HG03354 (cell line): ENCODE data around the gene UNC80.

Experiments used
- ATAC-seq: cut with Tn5 transposase; IDR thresholded peaks from one replicate; pipeline ENCODE4 v1.9.1; 2021; ENCODE audit warnings: mild to moderate bottlenecking; ENCODE audit not compliant: unreplicated experiment, poor library complexity, severe bottlenecking

The UNC80 gene, protein sequence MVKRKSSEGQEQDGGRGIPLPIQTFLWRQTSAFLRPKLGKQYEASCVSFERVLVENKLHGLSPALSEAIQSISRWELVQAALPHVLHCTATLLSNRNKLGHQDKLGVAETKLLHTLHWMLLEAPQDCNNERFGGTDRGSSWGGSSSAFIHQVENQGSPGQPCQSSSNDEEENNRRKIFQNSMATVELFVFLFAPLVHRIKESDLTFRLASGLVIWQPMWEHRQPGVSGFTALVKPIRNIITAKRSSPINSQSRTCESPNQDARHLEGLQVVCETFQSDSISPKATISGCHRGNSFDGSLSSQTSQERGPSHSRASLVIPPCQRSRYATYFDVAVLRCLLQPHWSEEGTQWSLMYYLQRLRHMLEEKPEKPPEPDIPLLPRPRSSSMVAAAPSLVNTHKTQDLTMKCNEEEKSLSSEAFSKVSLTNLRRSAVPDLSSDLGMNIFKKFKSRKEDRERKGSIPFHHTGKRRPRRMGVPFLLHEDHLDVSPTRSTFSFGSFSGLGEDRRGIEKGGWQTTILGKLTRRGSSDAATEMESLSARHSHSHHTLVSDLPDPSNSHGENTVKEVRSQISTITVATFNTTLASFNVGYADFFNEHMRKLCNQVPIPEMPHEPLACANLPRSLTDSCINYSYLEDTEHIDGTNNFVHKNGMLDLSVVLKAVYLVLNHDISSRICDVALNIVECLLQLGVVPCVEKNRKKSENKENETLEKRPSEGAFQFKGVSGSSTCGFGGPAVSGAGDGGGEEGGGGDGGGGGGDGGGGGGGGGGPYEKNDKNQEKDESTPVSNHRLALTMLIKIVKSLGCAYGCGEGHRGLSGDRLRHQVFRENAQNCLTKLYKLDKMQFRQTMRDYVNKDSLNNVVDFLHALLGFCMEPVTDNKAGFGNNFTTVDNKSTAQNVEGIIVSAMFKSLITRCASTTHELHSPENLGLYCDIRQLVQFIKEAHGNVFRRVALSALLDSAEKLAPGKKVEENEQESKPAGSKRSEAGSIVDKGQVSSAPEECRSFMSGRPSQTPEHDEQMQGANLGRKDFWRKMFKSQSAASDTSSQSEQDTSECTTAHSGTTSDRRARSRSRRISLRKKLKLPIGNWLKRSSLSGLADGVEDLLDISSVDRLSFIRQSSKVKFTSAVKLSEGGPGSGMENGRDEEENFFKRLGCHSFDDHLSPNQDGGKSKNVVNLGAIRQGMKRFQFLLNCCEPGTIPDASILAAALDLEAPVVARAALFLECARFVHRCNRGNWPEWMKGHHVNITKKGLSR (N-terminal part only)

DNA sequence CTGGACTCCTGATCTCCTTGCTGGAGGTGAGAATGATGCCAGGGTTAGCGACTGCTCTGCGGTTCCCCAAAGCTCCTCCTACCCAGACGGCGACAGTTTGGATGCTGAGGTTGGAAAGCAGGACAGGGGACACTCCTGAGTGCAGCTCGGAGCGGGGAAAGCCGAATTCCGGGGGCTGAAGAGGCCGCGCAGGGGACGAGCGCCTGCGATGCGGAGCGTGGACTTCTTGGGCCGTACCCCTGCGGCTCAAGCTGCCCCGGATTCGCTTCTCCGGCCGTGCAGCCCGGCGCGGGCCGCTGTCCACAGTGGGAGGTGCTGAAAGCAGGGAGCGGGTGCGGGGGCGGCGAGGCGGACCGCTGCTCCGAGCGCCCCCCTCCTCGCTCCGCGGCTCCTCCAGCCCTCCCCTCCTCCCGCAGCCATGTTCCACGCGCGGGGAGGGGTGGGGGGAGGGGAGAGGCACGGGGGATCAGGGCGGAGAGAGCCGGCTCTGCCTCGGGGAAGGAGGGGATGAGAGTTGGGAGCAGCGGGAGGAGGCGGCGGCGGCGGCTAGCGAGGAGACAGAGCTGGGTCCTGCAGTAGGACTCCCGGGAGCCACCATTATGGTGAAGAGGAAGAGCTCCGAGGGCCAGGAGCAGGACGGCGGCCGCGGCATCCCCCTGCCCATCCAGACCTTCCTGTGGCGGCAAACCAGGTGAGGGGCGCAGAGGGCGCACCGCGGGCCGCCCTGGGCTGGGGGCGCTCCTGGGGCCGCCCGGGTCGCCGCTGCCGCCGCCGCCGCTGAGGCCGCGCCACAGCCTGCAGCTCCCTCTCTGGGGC, at the start of gene UNC80:
Gene UNC80, plus strand, starts transcription at position 359 of the 816 bp plus-strand sequence. Its CDS starts 241 bp downstream, at position 600.
- peak; percentile 83 for ATAC-seq

DNA sequence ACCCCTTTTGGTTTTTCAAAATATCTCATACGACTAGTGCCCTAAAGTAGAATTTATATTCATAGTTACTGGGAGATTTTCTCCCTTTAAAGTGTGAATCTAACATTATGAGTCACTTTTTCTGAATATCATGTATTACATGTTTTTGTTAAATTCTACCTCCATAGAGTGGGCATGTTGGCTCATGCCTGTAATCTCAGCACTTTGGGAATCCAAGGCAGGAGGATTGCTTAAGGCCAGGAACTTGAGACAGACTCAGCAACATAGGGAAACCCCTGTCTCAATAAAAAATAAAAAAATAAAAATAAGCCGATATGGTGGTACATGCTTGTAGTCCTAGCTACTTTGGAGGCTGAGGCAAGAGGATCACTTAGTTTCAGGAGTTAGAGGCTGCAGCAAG, 45.3 kb upstream of the UNC80 start:
- ATAC-seq, result no peak

DNA sequence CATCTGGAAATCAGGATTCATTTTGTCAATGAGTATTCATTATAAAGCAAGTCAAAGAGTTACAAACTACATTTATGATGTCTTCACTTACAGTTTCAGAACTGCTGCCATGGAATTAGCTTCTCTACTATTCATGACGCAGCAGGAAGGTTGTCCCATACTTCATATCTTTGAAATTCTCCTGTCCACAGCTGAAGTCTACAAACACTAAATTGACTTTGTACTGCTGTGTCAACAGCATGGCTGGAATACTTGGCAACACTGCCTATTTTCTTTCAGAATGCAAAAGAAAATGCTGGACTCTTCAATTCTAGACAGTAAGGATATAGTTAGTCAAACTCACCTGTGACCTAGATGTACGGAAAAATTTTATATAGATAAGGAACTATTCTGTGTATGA, 44.6 kb upstream of the UNC80 start:
- no peak for ATAC-seq

DNA sequence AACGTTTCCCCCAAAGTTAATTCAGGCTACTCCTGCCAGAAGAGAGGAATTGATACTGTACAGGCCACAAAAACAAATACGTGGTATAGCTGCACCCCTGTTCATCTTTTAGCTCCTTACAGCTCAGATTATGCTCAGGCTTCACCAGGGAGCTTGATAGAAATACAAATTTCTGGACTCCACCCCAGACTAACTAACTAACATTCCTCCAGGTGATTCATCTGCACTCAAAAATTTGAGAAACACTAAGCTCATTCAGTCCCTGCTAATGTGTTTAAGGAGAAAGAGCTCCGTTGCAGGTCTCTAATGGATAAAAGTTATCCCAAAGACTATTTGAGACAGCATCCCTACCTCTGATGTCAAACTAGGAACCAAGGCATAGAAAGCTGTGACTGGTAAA, 36.8 kb upstream of the UNC80 start:
- no peak for ATAC-seq

DNA sequence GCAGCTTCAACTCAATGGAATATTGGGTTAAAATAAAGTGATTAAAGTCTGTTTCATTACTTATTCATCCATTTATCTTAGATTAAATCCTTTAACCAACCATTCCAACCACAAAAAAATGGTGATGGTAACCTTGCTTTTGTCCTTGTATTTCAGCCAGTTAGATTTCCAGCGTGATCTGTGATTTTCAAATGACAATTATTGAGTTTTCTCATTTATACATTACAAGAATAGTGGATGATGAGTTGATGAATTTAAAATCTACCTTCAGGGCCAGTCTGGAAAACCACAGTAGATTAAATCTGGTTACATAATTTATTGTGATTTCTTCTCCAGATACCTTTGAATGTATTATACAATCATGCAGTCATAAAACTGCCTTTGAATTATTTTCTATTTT, 29.7 kb upstream of the UNC80 start:
- no peak for ATAC-seq

DNA sequence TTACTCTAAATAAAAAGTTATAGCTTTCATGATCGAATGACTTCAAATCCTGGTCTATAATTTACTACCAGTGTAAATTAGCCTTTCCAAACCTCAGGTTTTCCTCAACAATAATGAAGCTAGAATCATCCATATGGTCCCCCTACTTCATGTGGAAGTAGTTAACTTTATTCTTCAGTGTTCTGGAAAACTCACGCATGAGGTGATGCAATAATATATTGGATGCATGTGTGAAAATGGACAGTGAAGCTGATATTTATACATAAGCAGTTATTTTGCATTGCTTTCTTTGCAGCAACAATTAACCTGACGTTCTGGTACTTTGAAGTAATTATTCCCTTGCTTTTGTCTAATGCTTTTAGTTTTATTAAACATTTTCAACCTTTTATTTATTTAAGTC, 18.6 kb upstream of the UNC80 start:
- no peak for ATAC-seq

DNA sequence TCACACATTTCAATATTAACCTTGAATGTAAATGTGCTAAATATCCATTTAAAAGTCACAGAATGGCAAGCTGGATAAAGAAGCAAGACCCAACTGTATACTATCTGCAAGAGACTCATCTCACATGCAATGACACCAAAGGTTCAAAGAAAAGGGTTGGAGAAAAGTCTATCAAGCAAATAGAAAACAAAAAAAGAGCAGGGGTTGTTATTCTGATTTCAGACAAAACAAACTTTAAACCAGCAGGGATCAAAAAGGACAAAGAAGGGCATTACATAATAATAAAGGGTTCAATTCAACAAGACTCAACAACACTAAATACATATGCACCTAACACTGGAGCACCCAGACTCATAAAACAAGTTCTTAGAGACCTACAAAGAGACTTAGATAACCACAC, 14.5 kb upstream of the UNC80 start:
- ATAC-seq, result no peak

DNA sequence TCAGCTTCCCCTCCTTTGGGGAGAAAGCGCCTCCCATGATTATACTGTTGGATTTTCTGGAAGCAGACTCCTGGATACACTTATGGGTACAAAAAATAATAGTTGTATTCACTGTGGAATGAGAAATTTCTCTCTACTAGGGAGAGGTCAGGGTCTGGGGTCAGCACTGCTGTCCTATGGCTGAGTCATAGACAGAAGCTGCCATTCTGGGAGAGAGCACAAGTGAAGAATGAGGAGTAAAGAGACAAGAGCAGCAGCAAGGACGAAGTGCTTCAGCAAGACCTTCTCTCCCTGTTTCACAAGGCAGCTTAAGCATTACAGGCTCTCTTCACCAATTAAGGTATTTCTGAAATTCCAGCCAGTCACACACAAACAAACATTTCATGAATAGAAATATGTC, 10.1 kb upstream of the UNC80 start:
- no peak for ATAC-seq

DNA sequence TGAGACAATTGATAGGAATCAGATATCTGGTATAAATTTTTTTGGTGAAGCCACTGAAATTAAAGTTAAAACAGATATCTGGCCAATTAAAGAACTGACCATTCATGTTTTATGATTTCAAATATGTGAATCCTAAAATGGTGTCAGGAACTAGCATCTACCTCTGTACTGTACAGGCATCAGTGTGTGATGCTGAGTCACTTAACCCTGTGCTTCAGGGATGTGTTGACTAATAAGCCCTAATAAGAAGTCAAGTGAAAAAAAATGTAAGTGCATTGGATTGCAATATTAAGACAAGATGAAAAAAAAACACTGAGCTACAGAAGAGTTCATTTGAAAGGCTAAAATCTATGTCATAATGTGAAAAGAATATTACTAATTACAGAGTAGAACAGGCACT, 9.1 kb upstream of the UNC80 start:
- no peak for ATAC-seq

DNA sequence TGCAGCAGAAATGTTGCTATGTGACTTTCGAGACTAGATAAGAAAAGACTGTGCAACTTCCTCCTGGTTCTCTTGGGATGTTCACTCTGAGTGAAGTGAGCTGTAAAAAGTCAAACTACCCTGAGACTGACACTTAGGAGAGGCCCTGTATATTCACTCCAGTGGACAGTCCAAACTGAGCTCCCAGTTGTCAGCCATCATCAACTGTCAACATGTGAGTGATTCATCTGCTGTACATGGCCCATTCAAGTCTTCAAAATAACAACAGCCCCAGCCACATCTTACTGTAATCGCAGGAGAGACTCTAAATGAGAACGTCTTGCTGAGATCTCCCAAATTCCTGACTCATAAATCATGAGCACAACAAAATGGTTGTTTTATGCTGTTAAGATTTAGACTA, 8.5 kb upstream of the UNC80 start:
- no peak for ATAC-seq

DNA sequence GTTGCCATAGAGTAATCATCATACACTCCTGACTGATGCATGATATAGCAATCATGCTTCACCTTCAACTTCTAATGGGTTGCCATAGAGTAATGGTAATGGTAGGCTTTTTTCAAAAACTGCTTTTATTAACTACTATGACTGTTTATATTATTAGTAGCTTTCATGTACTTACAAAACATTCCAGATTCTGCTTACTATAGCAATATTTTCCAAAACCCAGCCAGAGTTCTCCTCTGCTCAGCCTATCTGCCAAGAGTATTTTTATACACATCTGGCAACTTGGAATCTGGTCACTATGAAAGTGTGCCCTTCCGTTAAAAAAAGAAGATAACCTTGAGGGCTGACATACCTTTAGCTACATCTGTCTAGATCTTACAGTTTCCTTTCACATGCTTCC, 5.0 kb upstream of the UNC80 start:
- ATAC-seq, result no peak

DNA sequence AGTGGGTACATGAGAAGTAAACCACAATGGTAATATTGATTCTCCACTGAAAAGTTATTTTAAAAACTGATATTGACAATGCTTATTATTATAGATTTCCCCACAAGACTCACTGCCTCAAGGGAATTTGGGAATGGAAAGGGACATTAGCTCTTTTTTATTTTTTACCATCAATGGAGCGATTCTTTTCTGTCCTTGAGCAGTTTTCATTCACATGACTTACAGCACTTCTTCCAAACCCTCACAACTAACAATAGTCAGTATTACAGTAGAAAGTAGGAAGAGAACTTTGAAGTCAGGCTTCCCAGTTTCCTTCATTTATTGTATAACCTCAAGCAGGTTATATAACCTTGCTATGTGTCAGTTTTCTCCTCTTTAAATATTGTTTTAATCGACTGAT, 4.3 kb upstream of the UNC80 start:
- ATAC-seq, result no peak

DNA sequence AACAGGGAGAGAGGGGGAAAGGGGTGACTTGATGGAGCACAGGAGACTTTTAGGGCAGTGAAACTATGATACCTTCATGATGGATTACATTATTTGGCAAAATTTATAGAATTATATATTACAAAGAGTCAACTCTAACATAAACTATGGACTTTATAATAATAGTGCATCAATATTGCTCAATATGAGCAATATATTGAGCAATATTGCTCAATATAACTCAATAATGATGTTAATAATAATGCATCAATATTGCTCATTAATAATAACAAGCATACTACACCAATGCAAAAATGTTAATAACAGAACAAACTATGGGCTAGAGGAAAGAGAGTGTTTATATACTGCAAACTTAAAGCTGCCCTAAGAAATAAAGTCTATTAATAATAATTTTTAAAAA, 3.1 kb upstream of the UNC80 start:
- ATAC-seq, result no peak

DNA sequence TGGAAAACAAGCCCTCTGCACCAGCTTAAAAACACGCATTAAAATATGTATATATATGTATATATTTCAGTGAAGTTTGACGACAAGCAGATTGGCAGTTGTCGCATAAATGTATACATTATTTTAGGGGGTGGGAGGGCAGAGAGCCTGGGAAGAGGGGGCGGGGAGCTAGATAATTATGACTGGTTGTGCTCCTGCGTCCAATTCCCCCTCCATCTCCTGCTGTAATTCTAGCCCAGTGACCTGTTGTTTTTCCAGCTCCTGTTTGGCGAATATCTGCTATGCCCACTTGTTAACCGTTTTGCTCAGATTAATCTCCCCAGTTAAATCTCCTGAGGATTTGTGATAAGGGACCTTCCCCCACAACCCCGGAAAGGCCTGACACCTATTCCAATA, 656 bp downstream of the UNC80 start:
- ATAC-seq, result peak; percentile 12

DNA sequence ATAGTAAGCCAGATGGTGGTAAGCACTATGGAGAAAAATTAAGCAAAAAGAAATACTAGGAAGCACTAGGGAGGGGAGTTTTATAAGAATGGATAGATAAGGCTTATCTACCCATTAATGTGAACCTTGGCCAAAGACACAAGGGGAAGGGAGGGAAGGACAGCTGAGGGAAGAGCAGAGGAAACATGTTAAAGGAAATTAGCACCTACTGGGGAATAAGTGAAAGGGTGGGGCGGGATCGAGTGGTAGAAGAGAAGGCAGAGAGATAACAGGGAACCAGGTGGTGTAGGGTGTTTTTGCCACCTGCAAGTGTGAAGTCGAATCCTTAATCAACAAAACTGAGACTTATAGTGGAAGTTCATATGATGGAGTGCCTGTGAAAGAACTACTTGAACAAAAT, 1.7 kb downstream of the UNC80 start:
- no peak for ATAC-seq

DNA sequence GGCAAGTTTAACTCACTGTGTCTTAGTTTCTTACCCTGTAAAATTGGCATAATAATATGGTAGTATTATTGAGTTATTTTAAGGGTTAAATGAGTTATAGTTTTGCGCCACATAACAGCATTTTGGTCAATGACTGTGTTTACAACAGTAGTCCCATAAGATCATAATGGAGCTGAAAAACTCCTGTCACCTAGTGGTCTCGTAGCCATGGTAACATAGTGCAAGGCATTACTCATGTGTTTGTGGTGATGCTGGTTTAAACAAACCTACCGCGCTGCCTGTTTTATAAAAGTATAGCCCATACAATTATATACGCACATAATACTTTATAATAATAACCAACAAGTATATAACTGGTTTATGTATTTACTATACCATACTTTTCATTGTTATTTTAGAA, 15.8 kb downstream of the UNC80 start:
- no peak for ATAC-seq

DNA sequence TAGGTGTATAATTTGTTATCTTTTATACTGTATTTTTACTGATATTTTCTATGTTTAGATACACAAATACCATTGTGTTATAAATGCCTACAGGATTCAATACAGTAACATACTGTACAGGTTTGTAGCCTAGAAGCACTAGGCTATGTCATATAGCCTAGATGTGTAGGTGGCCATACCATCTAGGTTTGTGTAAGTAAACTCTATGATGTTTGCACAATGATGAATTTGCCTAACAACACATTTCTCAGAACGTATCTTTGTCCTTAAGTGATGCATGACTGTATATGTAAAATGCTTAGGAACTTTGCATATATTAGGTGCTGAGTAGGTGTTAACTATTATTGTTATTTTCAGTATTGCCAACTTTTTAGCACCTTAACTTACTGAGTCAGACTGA, 17.3 kb downstream of the UNC80 start:
- ATAC-seq, result no peak

DNA sequence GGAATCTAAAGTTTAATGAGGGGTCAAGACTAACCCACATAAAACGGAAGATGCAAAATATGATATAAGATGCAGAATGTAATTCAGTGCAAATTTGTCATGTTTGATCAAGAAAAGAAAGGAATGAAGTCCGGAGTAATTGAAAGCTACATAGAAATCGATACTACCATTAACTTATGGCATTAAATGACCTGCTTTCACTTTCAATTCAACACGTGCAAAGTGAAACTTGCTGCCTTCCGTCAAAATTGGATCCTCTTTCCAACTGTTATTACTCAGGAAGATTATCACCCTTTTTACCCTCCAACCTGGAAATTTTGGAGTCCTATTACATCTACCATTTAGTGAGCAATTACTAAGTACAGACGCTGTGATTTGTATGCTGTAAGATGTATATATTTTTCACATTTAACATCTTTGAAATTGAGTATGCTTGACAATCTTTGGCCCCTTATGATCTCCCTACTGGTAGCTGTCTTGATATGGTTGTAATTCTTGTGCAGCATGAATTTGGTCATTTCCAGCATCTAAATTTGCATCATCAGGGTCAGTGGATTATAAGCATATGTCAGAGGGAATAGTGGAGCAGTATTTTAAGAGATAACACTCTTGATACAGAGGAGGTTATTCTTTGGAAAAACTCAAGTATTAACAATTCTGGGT, 18.6 kb downstream of the UNC80 start:
- no peak for ATAC-seq

DNA sequence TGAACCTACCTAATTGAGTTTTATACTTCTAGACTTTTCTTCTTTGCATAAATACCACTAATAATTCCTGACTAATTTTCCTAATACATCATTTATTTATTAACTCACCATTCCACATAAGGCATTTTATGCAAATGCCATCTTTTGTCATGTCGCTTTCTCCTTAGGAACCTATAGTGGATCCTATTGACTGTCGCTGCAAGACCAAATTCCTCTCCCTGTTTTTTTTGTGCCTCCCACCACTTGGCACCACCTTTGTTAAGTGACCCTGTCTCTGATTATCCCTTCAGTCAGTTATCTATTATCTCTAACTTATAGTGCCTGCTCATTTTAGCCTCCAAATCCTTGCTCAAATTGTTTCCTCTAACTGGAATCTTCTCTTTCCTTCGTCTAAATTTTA, 19.5 kb downstream of the UNC80 start:
- ATAC-seq, result no peak
